ENCODE measurements around the gene CACNG5.

The CACNG5 gene

GRCh38 chr17:66903781-66904180, 68.9 kb downstream of the CACNG5 start:
- H3K36me3 ChIP-seq (ENCODE audit: low read depth) = no peaks in the 10 kb centered on the region
- peaks cover 27% of the 10 kb centered on the region for H3K4me1 ChIP-seq (ENCODE audit: insufficient read depth, poor library complexity, severe bottlenecking)
- peak overlapping the region; percentile 80 for H3K27ac ChIP-seq (ENCODE audit: poor library complexity, severe bottlenecking)

GRCh38 chr17:66904760-66905624, 70.1 kb downstream of the CACNG5 start:
- H3K4me1 ChIP-seq (ENCODE audit: insufficient read depth, poor library complexity, severe bottlenecking) = peaks cover 27% of the 10 kb centered on the region
- no peak overlapping the region for H3K4me3 ChIP-seq (ENCODE audit: severe bottlenecking)
- no peaks in the 10 kb centered on the region for H3K9me3 ChIP-seq (ENCODE audit: severe bottlenecking)
- H3K36me3 ChIP-seq (ENCODE audit: low read depth) = no peaks in the 10 kb centered on the region
- H3K27ac ChIP-seq (ENCODE audit: poor library complexity, severe bottlenecking) = peak overlapping the region; percentile 80
- ATAC-seq (ENCODE audit: low read depth) = peak; percentile 77
- no peaks in the 10 kb centered on the region for H3K27me3 ChIP-seq (ENCODE audit: insufficient read depth, poor library complexity, severe bottlenecking)
- no peak for TF ChIP-seq CTCF (IDR thresholded peaks at IDR 0.05; ENCODE audit: poor library complexity, severe bottlenecking)
- DNase-seq (ENCODE audit: low spot score) = no peak

More at GRCh38 chr17:66903781-66904180, 68.9 kb downstream of the CACNG5 start:
- Histone ChIP-seq H3K27me3 (ENCODE audit: insufficient read depth, poor library complexity, severe bottlenecking) (no peaks in the 10 kb centered on the region), H3K9me3 (ENCODE audit: severe bottlenecking) (no peaks in the 10 kb centered on the region), H3K4me3 (ENCODE audit: severe bottlenecking) (no peak overlapping the region)
- no peak for ATAC-seq (ENCODE audit: low read depth)
- no peak for DNase-seq (ENCODE audit: low spot score)
- TF ChIP-seq CTCF (IDR thresholded peaks at IDR 0.05; ENCODE audit: poor library complexity, severe bottlenecking) = no peak

- Histone ChIP-seq H3K36me3 (ENCODE audit: low read depth) (no peaks in the 10 kb centered on the region), H3K9me3 (ENCODE audit: severe bottlenecking) (no peaks in the 10 kb centered on the region), H3K4me1 (ENCODE audit: insufficient read depth, poor library complexity, severe bottlenecking) (peaks cover 19% of the 10 kb centered on the region), H3K27me3 (ENCODE audit: insufficient read depth, poor library complexity, severe bottlenecking) (no peaks in the 10 kb centered on the region), H3K27ac (ENCODE audit: poor library complexity, severe bottlenecking) (peak overlapping the region; percentile 80), H3K4me3 (ENCODE audit: severe bottlenecking) (no peak overlapping the region)
- no peak for ATAC-seq (ENCODE audit: low read depth)
- no peak for DNase-seq (ENCODE audit: low spot score)
- TF ChIP-seq CTCF (IDR thresholded peaks at IDR 0.05; ENCODE audit: poor library complexity, severe bottlenecking) = peak; percentile 93
These were observed 71.7 kb downstream of the CACNG5 start for GRCh38 chr17:66906321-66907278.

- Histone ChIP-seq H3K9me3 (ENCODE audit: severe bottlenecking) (no peaks in the 10 kb centered on the region), H3K4me3 (ENCODE audit: severe bottlenecking) (no peak overlapping the region), H3K27me3 (ENCODE audit: insufficient read depth, poor library complexity, severe bottlenecking) (no peaks in the 10 kb centered on the region), H3K36me3 (ENCODE audit: low read depth) (no peaks in the 10 kb centered on the region), H3K27ac (ENCODE audit: poor library complexity, severe bottlenecking) (no peak overlapping the region), H3K4me1 (ENCODE audit: insufficient read depth, poor library complexity, severe bottlenecking) (peaks cover 14% of the 10 kb centered on the region)
- no peak for TF ChIP-seq CTCF (IDR thresholded peaks at IDR 0.05; ENCODE audit: poor library complexity, severe bottlenecking)
- DNase-seq (ENCODE audit: low spot score) (no peak), ATAC-seq (ENCODE audit: low read depth) (no peak)
These were observed 75.0 kb downstream of the CACNG5 start for GRCh38 chr17:66909804-66910373.
